ENCODE data around the gene KDELR1. TPM values are rescaled to one million over a fixed set of nuclear protein-coding genes. Genes with fewer than 3 reads are reported as not detected.

Gene KDELR1
- total and polyA plus RNA-seq, 2 donors (not counting 3 experiments of a cell fraction or from before 2014, with no cell fraction given), result 199 to 224 TPM

GRCh38 chr19:48421548-48421947, 30.2 kb upstream of the KDELR1 start:
- Histone ChIP-seq H3K27me3 (ENCODE audit: control insufficient read depth in 2 of 2, insufficient read depth in 2 of 2, low read length in 2 of 2) (no peaks in the 10 kb centered on the region), H3K79me2 (ENCODE audit: control insufficient read depth, insufficient read depth, low read length) (no peaks in the 10 kb centered on the region), H3K9me1 (replicated peaks; ENCODE audit: control insufficient read depth, extremely low read depth, insufficient read depth, low read length) (no peaks in the 10 kb centered on the region), H3K4me3 (replicated peaks in 1 of 3; ENCODE audit: insufficient read depth in 1 of 3, low read depth in 1 of 3, low read length in 3 of 3) (no peak overlapping the region), H2AFZ (ENCODE audit: low read depth, low read length) (no peak overlapping the region), H3K4me1 (ENCODE audit: control insufficient read depth, extremely low read depth, insufficient read depth, low read length) (peaks cover 12% of the 10 kb centered on the region), H3K36me3 (ENCODE audit: control insufficient read depth in 2 of 2, extremely low read depth in 1 of 2, insufficient read depth in 2 of 2, low read length in 2 of 2) (no peaks in the 10 kb centered on the region), H3K4me2 (ENCODE audit: insufficient read depth, low read length) (no peak overlapping the region), H3K9me3 (replicated peaks; ENCODE audit: control insufficient read depth, insufficient read depth, low read length) (no peaks in the 10 kb centered on the region), H3K9ac (replicated peaks; ENCODE audit: extremely low read depth, insufficient read depth, low read length) (no peak overlapping the region), H3K27ac (ENCODE audit: insufficient read depth, low read depth, low read length) (no peak overlapping the region), H4K20me1 (replicated peaks; ENCODE audit: control insufficient read depth, extremely low read depth, insufficient read depth, low read length) (no peaks in the 10 kb centered on the region)
- dilution Hi-C loops (cut with MboI; ENCODE audit: extremely low pct_ligation_motif_present, low sequenced_read_pairs) (no loop called here), intact Hi-C loops (cut with micrococcal nuclease) (no loop called here)
- CTCF ChIA-PET, result no interaction called here
- POLR2A ChIA-PET, result no interaction called here
- no TSS peak for BruUV-seq (replicated peaks)
- no peak for TF ChIP-seq EZH2 (IDR thresholded peaks at IDR 0.05; ENCODE audit: borderline replicate concordance, low read depth, low read length, severe bottlenecking)
- TF ChIP-seq MAX (IDR thresholded peaks at IDR 0.05; ENCODE audit: insufficient read depth, insufficient read length), result no peak
- TF ChIP-seq POLR2AphosphoS5 (IDR thresholded peaks at IDR 0.05; ENCODE audit: insufficient read depth, low read depth, low read length), result no peak
- no peak for TF ChIP-seq POLR2A (IDR thresholded peaks at IDR 0.05; ENCODE audit: low read depth, low read length)
- TF ChIP-seq MYC (IDR thresholded peaks at IDR 0.05; ENCODE audit: low read depth, low read length), result no peak
- TF ChIP-seq JUN (IDR thresholded peaks at IDR 0.05; ENCODE audit: borderline replicate concordance, insufficient read depth, insufficient read length, low read depth), result no peak
- no peak for TF ChIP-seq GATA2 (IDR thresholded peaks at IDR 0.05; ENCODE audit: insufficient read depth, insufficient read length, low read depth, low read length)
- TF ChIP-seq CTCF (IDR thresholded peaks at IDR 0.05; ENCODE audit: extremely low read depth in 1 of 2, insufficient read depth in 1 of 2, low read depth in 1 of 2, low read length in 2 of 2), result no peak
- no peak for TF ChIP-seq FOS (IDR thresholded peaks at IDR 0.05; ENCODE audit: borderline replicate concordance, insufficient read depth, low read length)
- FAIRE-seq, result no peak
- no peak for DNase-seq (ENCODE audit: low read depth, low spot score)
